H1 (cell line): ENCODE results near the gene TP53BP2. TPM values are rescaled to one million over a fixed set of nuclear protein-coding genes. Genes with fewer than 3 reads are reported as not detected.

Experiments
- CBX5 ChIP-seq: fragments of 300-800, 300-1000 bp; sonication (generic); IDR thresholded peaks from 2 replicates; pipeline ENCODE4 v1.7.1; 2016; ENCODE audit warnings: antibody characterized with exemption, low read length, low read depth
- HDAC6 ChIP-seq: IDR thresholded peaks from one replicate; pipeline ENCODE4 v1.7.1; 2012; ENCODE audit warnings: low read depth, mild to moderate bottlenecking, inconsistent platforms, low read length, moderate library complexity
- POU5F1 ChIP-seq: IDR thresholded peaks from 2 replicates; pipeline ENCODE4 v1.6.1; 2011; ENCODE audit warnings: low read depth, mild to moderate bottlenecking, low read length, moderate library complexity
- SAP30 ChIP-seq: fragments of 300-600 bp; sonication (generic); IDR thresholded peaks from 2 replicates; pipeline ENCODE4 v1.7.1; 2012; ENCODE audit warnings: low read length, moderate library complexity, mild to moderate bottlenecking, inconsistent platforms; ENCODE audit not compliant: insufficient read depth, insufficient replicate concordance
- TAF1 ChIP-seq: IDR thresholded peaks from 2 replicates; pipeline ENCODE4 v1.6.1; 2011; ENCODE audit warnings: mild to moderate bottlenecking, low read depth, low read length
- TBP ChIP-seq: IDR thresholded peaks from 2 replicates; pipeline ENCODE4 v1.6.1; 2011; ENCODE audit warnings: low read depth, low read length, improper control_type of control experiment
- YY1 ChIP-seq: IDR thresholded peaks from 2 replicates; pipeline ENCODE4 v1.6.1; 2011; ENCODE audit warnings: low read depth, mild to moderate bottlenecking, low read length
- polyA plus RNA-seq, 7 experiments: library from polyadenylated mRNA; depleted of rRNA in 3 of 7; stranded (reverse) in 5 of 7; unstranded in 2 of 7; fragments of >200 nt in 5 of 7; fragments of 200-250 nt in 2 of 7; gene quantifications; 1 replicate in 5 of 7; 2 replicates in 1 of 7; 4 replicates in 1 of 7; pipeline versions ENCODE4 v1.2.1 to v1.2.3, GENCODE V29; 2011 to 2013; ENCODE audit warnings: missing spikeins in 2 of 7, mixed read lengths in 2 of 7
- total RNA-seq: library from RNA; stranded (reverse); fragmentation: NEBNext Ultra II Directional; extraction: Animal tissue kit (Norgen Biotek cat#: 25700); gene quantifications from 2 replicates; pipeline ENCODE4 v1.2.1, GENCODE V29; 2021

The TP53BP2 gene
- total and polyA plus RNA-seq, 2 of the 8 experiments (the other 6 are each of a cell fraction or from before 2014, with no cell fraction given) = 18.0 to 38.7 TPM

GRCh38 chr1:223784541-223784940 is 61.2 kb downstream of the TP53BP2 start (continued):
- TF ChIP-seq POU5F1 = no peak
- TF ChIP-seq YY1 = no peak
- no peak for TF ChIP-seq CBX5
- no peak for TF ChIP-seq SAP30
- TF ChIP-seq TBP = no peak
- no peak for TF ChIP-seq HDAC6
- TF ChIP-seq TAF1 = no peak
- TF ChIP-seq, all 59 proteins: peak for 0
